GM18519 (cell line): ENCODE results near the gene LEO1.

Experiments used
- ATAC-seq: cut with Tn5 transposase; IDR thresholded peaks from one replicate; pipeline ENCODE4 v1.9.1; 2021; ENCODE audit warnings: mild to moderate bottlenecking, moderate library complexity; ENCODE audit not compliant: unreplicated experiment, low FRiP score

Gene LEO1

GRCh38 chr15:51935466-51936104 lies 36.0 kb downstream of the LEO1 start:
- peak; percentile 93 for ATAC-seq

- ATAC-seq = no peak
Measured at GRCh38 chr15:51932161-51932560, 39.4 kb downstream of the LEO1 start.

DNA sequence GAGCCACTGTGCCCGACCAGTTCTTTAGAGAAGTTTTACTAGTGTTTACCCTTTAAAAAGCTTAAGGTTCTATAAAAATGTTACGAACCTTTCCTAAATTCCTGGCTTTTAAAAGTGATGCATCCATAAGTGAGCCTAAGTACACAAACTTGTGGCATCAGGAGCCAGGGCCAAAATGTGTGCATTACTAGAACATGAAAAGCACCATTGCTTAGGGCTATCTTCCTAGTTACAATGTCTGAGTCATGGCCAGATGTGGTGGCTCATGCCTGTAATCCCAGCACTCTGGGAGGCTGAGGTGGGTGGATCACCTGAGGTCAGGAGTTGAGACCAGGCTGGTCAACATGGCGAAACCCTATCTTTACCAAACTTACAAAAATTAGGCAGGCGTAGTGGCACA lies 39.9 kb downstream of the LEO1 start:
- ATAC-seq = no peak

- ATAC-seq = no peak
Measured at GRCh38 chr15:51931016-51931415, 40.6 kb downstream of the LEO1 start.

GRCh38 chr15:51926809-51927208 lies 44.8 kb downstream of the LEO1 start:
- no peak for ATAC-seq

- no peak for ATAC-seq
Measured at GRCh38 chr15:51924156-51925068, 47.2 kb downstream of the LEO1 start.

DNA sequence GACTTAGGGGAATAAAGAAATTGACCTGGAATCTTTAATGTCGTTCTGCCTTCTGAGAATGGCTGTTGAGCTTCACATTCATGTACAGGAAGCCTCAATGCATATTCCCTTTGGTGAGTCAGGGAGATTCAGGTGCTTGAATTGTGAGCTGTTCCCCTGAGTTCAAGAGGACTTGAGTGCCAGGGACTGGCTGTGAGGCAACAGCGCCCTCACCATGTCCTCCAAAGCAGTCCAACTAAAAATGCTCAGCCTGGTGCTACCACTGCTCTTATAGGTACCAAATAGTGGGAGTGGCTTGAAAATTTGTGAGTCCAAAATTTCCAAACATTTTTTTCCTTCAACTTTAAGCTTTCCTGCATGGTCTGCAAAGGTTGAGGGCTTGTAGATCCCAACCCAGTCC lies 54.1 kb downstream of the LEO1 start:
- no peak for ATAC-seq

- no peak for ATAC-seq
Measured at GRCh38 chr15:51912528-51912927, 59.0 kb downstream of the LEO1 start.

- no peak for ATAC-seq
Measured at GRCh38 chr15:51909584-51909983, 62.0 kb downstream of the LEO1 start.

DNA sequence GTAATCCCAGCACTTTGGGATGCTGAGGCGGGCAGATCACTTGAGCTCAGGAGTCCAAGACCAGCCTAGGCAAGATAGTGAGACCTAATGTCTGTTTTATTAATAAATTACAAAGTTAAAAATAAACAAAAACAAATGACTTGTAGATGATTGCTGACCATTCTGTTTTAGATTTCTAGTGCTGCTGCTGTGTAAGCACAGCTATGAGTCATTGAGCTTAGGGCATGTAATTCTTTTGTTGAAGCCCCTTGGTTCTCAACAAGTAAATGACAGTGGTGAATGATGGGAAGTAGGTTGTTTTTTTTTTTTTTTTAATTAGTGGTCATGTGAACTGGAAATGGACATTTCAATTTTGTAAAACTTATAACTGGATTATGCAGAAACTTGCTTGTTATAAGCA lies 63.3 kb downstream of the LEO1 start:
- ATAC-seq = no peak

DNA sequence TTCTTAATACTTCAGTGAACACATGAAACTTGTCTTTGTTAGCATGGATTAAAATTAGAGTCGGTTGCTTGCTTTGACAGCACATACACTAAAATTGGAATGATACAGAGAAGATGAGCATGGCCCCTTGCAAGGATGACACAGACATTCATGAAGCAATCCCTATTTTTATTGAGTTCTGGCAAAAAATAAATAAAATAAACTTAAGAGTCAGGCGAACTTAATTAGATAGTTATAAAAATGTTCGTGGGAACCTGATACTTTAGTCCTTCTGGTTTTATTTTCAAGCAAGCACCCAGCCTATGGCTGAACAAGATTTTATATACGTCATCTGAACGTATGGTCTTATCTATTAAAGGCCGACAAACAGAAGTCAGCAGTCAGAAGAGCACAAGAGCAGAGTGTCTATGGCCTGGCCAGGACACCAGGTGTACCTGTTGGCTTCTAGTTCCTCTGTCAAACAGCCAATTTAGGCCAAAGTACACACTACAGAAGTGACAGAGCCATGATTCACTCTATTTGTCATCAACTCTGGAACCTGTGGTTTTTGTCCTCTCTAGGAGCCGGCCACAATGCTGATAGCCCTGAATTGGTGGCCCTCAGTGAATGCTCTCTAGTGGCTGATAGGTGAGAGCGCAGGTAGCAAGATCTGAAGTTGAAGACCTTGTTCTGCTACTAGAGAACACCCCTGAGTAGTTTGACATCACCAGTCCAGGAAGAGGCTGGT lies 64.3 kb downstream of the LEO1 start:
- ATAC-seq = no peak

GRCh38 chr15:51904931-51905330 lies 66.6 kb downstream of the LEO1 start:
- ATAC-seq = no peak

- no peak for ATAC-seq
Measured at GRCh38 chr15:51904421-51904820, 67.2 kb downstream of the LEO1 start.

- no peak for ATAC-seq
Measured at GRCh38 chr15:51889486-51889885, 82.1 kb downstream of the LEO1 start.

DNA sequence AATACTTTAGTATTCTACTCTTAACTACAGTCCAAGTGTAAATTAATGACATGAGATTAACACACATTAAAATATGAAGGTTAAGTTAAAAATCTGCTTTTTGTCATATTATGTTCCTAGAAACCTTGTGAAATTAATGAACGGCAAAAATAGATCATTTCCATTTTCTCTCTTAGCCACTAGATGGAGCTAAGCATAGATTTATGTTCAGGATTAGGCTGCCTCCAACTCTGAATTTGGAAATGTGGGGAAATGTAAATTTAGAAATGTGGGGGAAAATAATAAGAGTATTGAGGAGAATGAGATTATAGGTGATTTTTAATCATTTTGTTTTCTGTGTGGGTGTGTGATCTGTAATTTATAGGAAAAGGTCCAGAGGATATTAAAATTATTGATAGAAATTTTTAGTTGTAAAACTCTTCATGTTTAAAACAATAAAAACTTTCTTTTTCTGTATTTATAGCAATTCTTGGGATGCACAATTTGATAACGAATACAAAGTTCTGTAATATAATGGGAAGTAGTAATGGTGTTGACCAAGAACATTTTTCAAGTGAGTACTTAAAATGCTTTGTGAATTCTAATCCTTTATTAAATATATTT lies 82.9 kb downstream of the LEO1 start:
- no peak for ATAC-seq
